Right renal cortex interstitium (tissue), 3 donors: ENCODE data around the gene GPANK1. TPM values are rescaled to one million over a fixed set of nuclear protein-coding genes. Genes with fewer than 3 reads are reported as not detected.
"Not testable (repeated sequence)": the region's sequence is repeated elsewhere in the genome, so short reads cannot be mapped to it uniquely, and the experiment has no call there.

Experiments
- DNase-seq, 3 donors: peaks; one replicate each; pipeline ENCODE4 v3.0.0-alpha.2; 2013; ENCODE audit warnings: low read depth in 3 of 3, low spot score in 2 of 3
- polyA plus RNA-seq, 3 donors: library from polyadenylated mRNA; unstranded; fragments of 120-200 nt; gene quantifications; one replicate each; pipeline ENCODE4 v1.2.1, GENCODE V29; 2013; ENCODE audit not compliant: insufficient read length in 3 of 3

The GPANK1 gene
- 10 to 100 TPM; 29.5 to 31.0 (median 30.8) TPM for polyA plus RNA-seq

GRCh38 chr6:31664790-31665500 is at the start of gene GPANK1:
Gene GPANK1 (minus strand): TSS chr6:31664997. CDS start chr6:31664478, 519 bp downstream.
- peak in 2 of 3 donors; percentile 89 to 92 for DNase-seq

- DNase-seq = peak in 1 of 3 donors; percentile 32
Measured at GRCh38 chr6:31713991-31714684, 49.3 kb upstream of the GPANK1 start.

- no peak for DNase-seq
Measured at GRCh38 chr6:31713465-31713864, 48.7 kb upstream of the GPANK1 start.

- DNase-seq = no peak
Measured at GRCh38 chr6:31712296-31712695, 47.5 kb upstream of the GPANK1 start.

GRCh38 chr6:31711233-31711632 is 46.4 kb upstream of the GPANK1 start:
- no peak for DNase-seq

- no peak for DNase-seq
Measured at GRCh38 chr6:31710523-31711219, 45.9 kb upstream of the GPANK1 start.

GRCh38 chr6:31709157-31709556 is 44.4 kb upstream of the GPANK1 start:
- DNase-seq = not testable (repeated sequence)

- no peak for DNase-seq
Measured at GRCh38 chr6:31708224-31708623, 43.4 kb upstream of the GPANK1 start.

- DNase-seq = no peak
Measured at GRCh38 chr6:31707701-31708100, 42.9 kb upstream of the GPANK1 start.

GRCh38 chr6:31706599-31706998 is 41.8 kb upstream of the GPANK1 start, which contains the start of gene LY6G6F:
Gene LY6G6F (plus strand): TSS chr6:31706866. CDS start chr6:31706907, 41 bp downstream.
- DNase-seq = no peak

- DNase-seq = no peak
Measured at GRCh38 chr6:31705931-31706330, 41.1 kb upstream of the GPANK1 start.

GRCh38 chr6:31702819-31703716 is 38.3 kb upstream of the GPANK1 start, which contains the start of gene ABHD16A:
Gene ABHD16A (minus strand): TSS chr6:31703324. CDS start chr6:31703281, 43 bp downstream.
- peak; percentile 94 to 98 (median 97) for DNase-seq

GRCh38 chr6:31702405-31702818 is 37.6 kb upstream of the GPANK1 start:
- no peak for DNase-seq

GRCh38 chr6:31701666-31702404 is 37.0 kb upstream of the GPANK1 start:
- no peak for DNase-seq

GRCh38 chr6:31700740-31701401 is 36.1 kb upstream of the GPANK1 start:
- no peak for DNase-seq

- DNase-seq = no peak
Measured at GRCh38 chr6:31697555-31697954, 32.8 kb upstream of the GPANK1 start.

GRCh38 chr6:31693535-31693934 is 28.7 kb upstream of the GPANK1 start:
- DNase-seq = no peak

- no peak for DNase-seq
Measured at GRCh38 chr6:31692886-31693285, 28.1 kb upstream of the GPANK1 start.

GRCh38 chr6:31692353-31692752 is 27.6 kb upstream of the GPANK1 start:
- no peak for DNase-seq
